Middle frontal gyrus (tissue), 1 donor: Measurements from ENCODE around the gene TBC1D16.

Experiments used
- DNase-seq: peaks from one replicate; pipeline ENCODE4 v3.0.0-alpha.2; 2015; ENCODE audit warnings: low spot score; ENCODE audit errors: extremely low spot score

The TBC1D16 gene

GRCh38 chr17:79988185-79988971 lies 47.3 kb downstream of the TBC1D16 start:
- DNase-seq: no peak

GRCh38 chr17:79987935-79988184 lies 47.8 kb downstream of the TBC1D16 start:
- no peak for DNase-seq

GRCh38 chr17:79987187-79987934 lies 48.3 kb downstream of the TBC1D16 start:
- no peak for DNase-seq

- no peak for DNase-seq
Observed at GRCh38 chr17:79986411-79987186, 49.1 kb downstream of the TBC1D16 start.

- DNase-seq: no peak
Observed at GRCh38 chr17:79985943-79986391, 49.7 kb downstream of the TBC1D16 start.

GRCh38 chr17:79985361-79985942 lies 50.2 kb downstream of the TBC1D16 start:
- DNase-seq: no peak

- DNase-seq: no peak
Observed at GRCh38 chr17:79984877-79985276, 50.8 kb downstream of the TBC1D16 start.

- DNase-seq: no peak
Observed at GRCh38 chr17:79984045-79984840, 51.4 kb downstream of the TBC1D16 start.

GRCh38 chr17:79983456-79983855 lies 52.2 kb downstream of the TBC1D16 start:
- no peak for DNase-seq

- DNase-seq: no peak
Observed at GRCh38 chr17:79982986-79983385, 52.7 kb downstream of the TBC1D16 start.

GRCh38 chr17:79981661-79982101 lies 54.0 kb downstream of the TBC1D16 start:
- DNase-seq: no peak

- no peak for DNase-seq
Observed at GRCh38 chr17:79981090-79981489, 54.6 kb downstream of the TBC1D16 start.

- no peak for DNase-seq
Observed at GRCh38 chr17:79980246-79981043, 55.2 kb downstream of the TBC1D16 start.

GRCh38 chr17:79979816-79980215 lies 55.9 kb downstream of the TBC1D16 start:
- DNase-seq: no peak

GRCh38 chr17:79979221-79979741 lies 56.4 kb downstream of the TBC1D16 start:
- DNase-seq: no peak

- no peak for DNase-seq
Observed at GRCh38 chr17:79978548-79978855, 57.2 kb downstream of the TBC1D16 start.

GRCh38 chr17:79977708-79978547 lies 57.7 kb downstream of the TBC1D16 start:
- DNase-seq: no peak

GRCh38 chr17:79977161-79977631 lies 58.5 kb downstream of the TBC1D16 start:
- DNase-seq: no peak

GRCh38 chr17:79976451-79976850 lies 59.2 kb downstream of the TBC1D16 start:
- DNase-seq: no peak
